Activated CD4-positive, alpha-beta T cell treated with anti-CD3 and anti-CD28 coated beads for 36 hours (primary cell): Measurements from ENCODE around the gene GSTA1. TPM values are rescaled to one million over a fixed set of nuclear protein-coding genes. Genes with fewer than 3 reads are reported as not detected.
"Not testable (repeated sequence)": the region's sequence is repeated elsewhere in the genome, so short reads cannot be mapped to it uniquely, and the experiment has no call there.

Source experiments
- ATAC-seq: fragments of 200-7000 bp; cut with Tn5 transposase; one replicate; pipeline ENCODE4 v1.10.0; 2021; ENCODE audit warnings: mild to moderate bottlenecking, moderate library complexity
- CTCF ChIA-PET: fragments of 350-600 bp; sonication (Branson Sonifier 250); formaldehyde crosslinking; loops from one replicate; lab custom pipeline; 2021; ENCODE audit warnings: antibody characterized with exemption; lab: Charles Lee
- POLR2A ChIA-PET: fragments of 350-600 bp; sonication (Branson Sonifier 250); formaldehyde crosslinking; loops from one replicate; lab custom pipeline; 2021; ENCODE audit warnings: antibody characterized with exemption, inconsistent platforms; lab: Charles Lee
- DNase-seq: peaks from one replicate; pipeline ENCODE4 v3.0.0-alpha.2; 2020
- H3K27ac Mint-ChIP-seq: one replicate; pipeline ENCODE4 v1.8.0; 2021; ENCODE audit warnings: mixed read lengths
- H3K27me3 Mint-ChIP-seq: one replicate; pipeline ENCODE4 v1.8.0; 2021; ENCODE audit warnings: mixed read lengths
- H3K36me3 Mint-ChIP-seq: one replicate; pipeline ENCODE4 v1.8.0; 2021; ENCODE audit warnings: low read depth, mixed read lengths
- H3K4me1 Mint-ChIP-seq: one replicate; pipeline ENCODE4 v1.8.0; 2021; ENCODE audit warnings: mixed read lengths
- H3K4me3 Mint-ChIP-seq: one replicate; pipeline ENCODE4 v1.8.0; 2021; ENCODE audit warnings: mild to moderate bottlenecking, moderate library complexity, mixed read lengths
- H3K9me3 Mint-ChIP-seq: one replicate; pipeline ENCODE4 v1.8.0; 2021; ENCODE audit warnings: low read depth, mixed read lengths
- intact Hi-C, 2 experiments: fragments of 100-400 bp; cut with DNase I in 1 of 2; cut with micrococcal nuclease in 1 of 2; formaldehyde crosslinking; loops; one replicate each; pipeline versions ENCODE4 v1.14.2 to v1.15.1; 2022 to 2024; cut with DNase I, micrococcal nuclease
- total RNA-seq, 2 experiments: library from RNA; stranded (reverse); gene quantifications; one replicate each; pipeline ENCODE4 v1.2.3, GENCODE V29; 2021

Gene GSTA1
- total RNA-seq, 2 experiments from 2014 or later, result not detected

DNA sequence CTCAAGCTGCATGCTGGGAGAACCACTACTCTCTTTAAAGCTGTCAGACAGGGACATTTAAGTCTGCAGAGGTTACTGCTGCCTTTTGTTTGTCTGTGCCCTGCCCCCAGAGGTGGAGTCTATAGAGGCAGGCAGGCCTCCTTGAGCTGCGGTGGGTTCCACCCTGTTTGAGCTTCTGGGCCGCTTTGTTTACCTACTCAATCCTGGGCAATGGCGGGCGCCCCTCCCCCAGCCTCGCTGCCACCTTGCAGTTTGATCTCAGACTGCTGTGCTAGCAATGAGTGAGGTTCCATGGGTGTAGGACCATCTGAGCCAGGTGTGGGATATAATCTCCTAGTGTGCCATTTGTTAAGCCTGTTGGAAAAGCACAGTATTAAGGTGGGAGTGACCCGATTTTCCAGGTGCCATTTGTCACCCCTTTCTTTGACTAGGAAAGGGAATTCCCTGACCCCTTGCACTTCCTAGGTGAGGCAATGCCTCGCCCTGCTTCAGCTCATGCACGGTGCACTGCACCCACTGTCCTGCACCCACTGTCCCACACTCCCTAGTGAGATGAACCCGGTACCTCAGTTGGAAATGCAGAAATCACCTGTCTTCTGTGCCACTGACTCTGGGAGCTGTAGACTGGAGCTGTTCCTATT is 26.8 kb downstream of the GSTA1 start:
- DNase-seq, POLR2A ChIA-PET, H3K36me3 Mint-ChIP-seq, H3K4me1 Mint-ChIP-seq, intact Hi-C loops, H3K27ac Mint-ChIP-seq, H3K4me3 Mint-ChIP-seq, ATAC-seq, CTCF ChIA-PET, H3K9me3 Mint-ChIP-seq: not testable (repeated sequence)
- peaks cover 18% of the 10 kb centered on the region for H3K27me3 Mint-ChIP-seq

GRCh38 chr6:52769399-52769798 is 34.2 kb downstream of the GSTA1 start:
- intact Hi-C loops, H3K9me3 Mint-ChIP-seq, ATAC-seq, H3K4me3 Mint-ChIP-seq, POLR2A ChIA-PET, CTCF ChIA-PET, H3K27ac Mint-ChIP-seq, DNase-seq, H3K27me3 Mint-ChIP-seq, H3K4me1 Mint-ChIP-seq, H3K36me3 Mint-ChIP-seq: not testable (repeated sequence)

- ATAC-seq, DNase-seq, H3K27me3 Mint-ChIP-seq, H3K9me3 Mint-ChIP-seq, POLR2A ChIA-PET, H3K27ac Mint-ChIP-seq, CTCF ChIA-PET, intact Hi-C loops, H3K4me1 Mint-ChIP-seq, H3K4me3 Mint-ChIP-seq, H3K36me3 Mint-ChIP-seq: not testable (repeated sequence)
Measured at GRCh38 chr6:52767658-52768057, 36.0 kb downstream of the GSTA1 start.

DNA sequence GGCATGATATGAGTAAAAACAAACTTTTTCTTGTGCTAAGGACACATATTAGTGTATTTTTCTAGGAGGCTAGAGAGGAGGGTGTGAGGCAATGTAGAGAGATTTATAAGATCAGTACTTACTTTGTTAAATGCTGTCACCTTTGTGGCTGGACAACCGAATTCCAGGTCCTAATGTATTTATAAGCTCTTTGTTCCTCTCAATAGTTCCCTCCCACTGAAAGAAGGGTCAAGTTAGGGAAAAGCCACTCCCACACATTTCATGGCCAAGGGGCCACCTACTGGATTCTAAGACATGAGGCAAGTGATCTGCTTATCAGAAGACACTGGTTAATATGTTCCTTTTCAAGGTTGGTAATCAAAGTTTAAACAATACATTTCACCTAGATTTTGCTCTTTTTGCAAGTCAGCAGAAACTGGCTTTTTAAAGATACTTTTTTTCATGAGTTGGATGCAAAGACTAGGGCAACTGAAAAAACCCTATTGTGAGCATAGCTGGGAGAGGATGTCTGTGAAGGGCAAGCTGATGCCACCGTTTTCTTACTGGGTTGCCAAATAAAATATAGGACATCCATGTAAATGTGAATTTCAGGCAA is 40.2 kb downstream of the GSTA1 start, which contains the start of gene GSTA2:
Gene GSTA2 (minus strand): TSS at position 154 of the 595 bp plus-strand sequence. CDS start 5,528 bp downstream, outside the sequence.
- CTCF ChIA-PET, H3K9me3 Mint-ChIP-seq, H3K4me3 Mint-ChIP-seq, POLR2A ChIA-PET, ATAC-seq, H3K27me3 Mint-ChIP-seq, intact Hi-C loops, H3K27ac Mint-ChIP-seq, DNase-seq, H3K4me1 Mint-ChIP-seq, H3K36me3 Mint-ChIP-seq: not testable (repeated sequence)

- H3K9me3 Mint-ChIP-seq, H3K27ac Mint-ChIP-seq, H3K4me3 Mint-ChIP-seq, DNase-seq, POLR2A ChIA-PET, H3K4me1 Mint-ChIP-seq, intact Hi-C loops, ATAC-seq, H3K36me3 Mint-ChIP-seq, H3K27me3 Mint-ChIP-seq, CTCF ChIA-PET: not testable (repeated sequence)
Measured at GRCh38 chr6:52761673-52762491, 41.7 kb downstream of the GSTA1 start.

DNA sequence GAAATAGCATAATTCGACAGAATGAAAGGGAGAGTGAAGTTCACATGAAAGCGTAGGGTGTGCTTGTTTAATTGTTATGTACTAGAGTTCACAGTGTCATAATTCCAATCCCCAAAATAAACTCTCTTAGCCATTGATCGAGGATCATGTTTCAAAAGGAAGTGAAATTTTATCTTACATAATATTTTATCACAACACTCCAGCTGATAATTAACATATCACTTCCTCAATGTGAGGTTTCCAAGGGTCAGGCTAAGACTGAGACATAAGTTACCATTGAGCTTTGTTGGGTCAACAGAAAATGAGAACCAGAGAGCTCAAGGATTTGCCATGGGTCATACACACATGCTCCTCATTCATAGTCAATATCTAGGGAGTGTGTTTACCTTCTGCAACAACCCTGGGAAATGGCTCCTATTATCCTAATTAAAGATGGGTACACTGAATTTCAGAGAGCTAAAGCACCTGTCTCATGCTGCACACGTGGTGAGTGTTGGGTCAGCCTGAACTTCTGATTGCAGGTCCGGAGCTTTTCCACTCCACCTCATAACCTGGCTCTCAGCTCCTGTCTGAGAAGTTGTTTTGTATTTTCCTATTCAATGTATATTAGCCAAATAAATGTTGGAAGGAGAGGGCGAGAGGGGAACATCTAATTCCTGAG is 43.4 kb downstream of the GSTA1 start:
- DNase-seq, result no peak
- ChIA-PET POLR2A (no interaction called here), CTCF (interaction anchor here (0.7 kb wide), 1 partner anchor 48 kb away, joined by 3 read pairs; no protein-coding TSS in a partner anchor)
- Mint-ChIP-seq H3K9me3 (no peaks in the 10 kb centered on the region), H3K36me3 (no peaks in the 10 kb centered on the region), H3K4me3 (no peak overlapping the region), H3K27ac (no peak overlapping the region), H3K27me3 (peaks cover 5% of the 10 kb centered on the region), H3K4me1 (no peaks in the 10 kb centered on the region)
- intact Hi-C loops, result no loop called here
- no peak for ATAC-seq

DNA sequence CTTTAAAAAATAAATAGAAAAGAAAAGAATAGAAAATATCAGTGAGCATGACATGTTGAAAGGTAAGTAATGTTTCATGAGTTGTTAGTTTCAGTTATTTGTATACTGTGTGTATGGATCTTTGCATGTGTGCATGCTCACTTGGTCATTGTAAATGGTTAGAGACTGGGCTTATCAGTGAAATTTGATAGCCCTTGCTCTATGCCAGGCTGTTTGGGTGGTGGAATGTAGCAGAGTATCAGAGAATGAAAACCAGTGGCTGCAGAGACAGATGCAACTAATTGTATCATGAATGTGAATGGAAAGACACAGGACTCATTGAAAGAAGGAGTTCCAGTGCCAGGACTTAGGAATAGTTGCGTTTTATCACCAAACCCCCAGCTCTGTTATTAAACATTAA is 44.5 kb downstream of the GSTA1 start:
- Mint-ChIP-seq H3K27ac (no peak overlapping the region), H3K9me3 (no peaks in the 10 kb centered on the region), H3K4me1 (no peaks in the 10 kb centered on the region), H3K36me3 (no peaks in the 10 kb centered on the region), H3K27me3 (peaks cover 8% of the 10 kb centered on the region), H3K4me3 (no peak overlapping the region)
- CTCF ChIA-PET, result interaction anchor here (0.7 kb wide), 1 partner anchor 19 kb away, joined by 3 read pairs; no protein-coding TSS in a partner anchor
- no peak for ATAC-seq
- DNase-seq, result no peak
- POLR2A ChIA-PET, result no interaction called here
- intact Hi-C loops, result no loop called here

DNA sequence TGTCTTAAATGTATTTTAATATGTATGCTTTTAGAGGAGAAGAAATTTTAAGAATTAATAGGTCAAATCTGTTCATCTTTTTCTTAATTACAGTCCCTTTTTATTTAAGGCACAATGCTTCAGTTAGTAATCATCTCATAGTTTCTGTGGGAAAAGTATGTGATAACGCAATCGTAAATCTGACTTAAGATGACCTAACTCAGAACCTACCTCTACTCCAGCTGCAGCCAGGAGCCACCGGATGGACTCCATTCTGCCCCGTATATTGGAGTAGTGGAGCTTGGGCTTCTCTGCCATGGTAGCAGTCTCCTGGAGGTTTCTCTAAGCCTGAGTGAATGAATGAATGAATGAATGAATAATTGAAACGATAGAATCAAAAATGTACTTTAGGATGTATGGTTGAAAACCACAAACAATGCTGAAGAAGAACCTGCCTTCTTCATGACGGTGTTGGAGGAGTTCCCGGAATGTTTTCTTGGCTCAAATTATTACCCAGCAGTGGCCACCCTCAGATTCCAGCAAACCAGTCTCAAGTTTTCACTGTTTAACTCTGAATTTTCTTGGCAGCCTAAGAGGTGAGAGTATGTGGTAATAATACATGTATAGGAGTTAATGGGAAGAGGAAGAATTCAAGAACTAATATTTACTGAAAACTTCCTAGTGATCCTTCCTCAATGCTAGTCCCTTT is 45.8 kb downstream of the GSTA1 start:
- H3K4me1 Mint-ChIP-seq, H3K27ac Mint-ChIP-seq, H3K36me3 Mint-ChIP-seq, CTCF ChIA-PET, ATAC-seq, intact Hi-C loops, POLR2A ChIA-PET, H3K4me3 Mint-ChIP-seq, H3K9me3 Mint-ChIP-seq, DNase-seq: not testable (repeated sequence)
- H3K27me3 Mint-ChIP-seq, result peaks cover 14% of the 10 kb centered on the region

DNA sequence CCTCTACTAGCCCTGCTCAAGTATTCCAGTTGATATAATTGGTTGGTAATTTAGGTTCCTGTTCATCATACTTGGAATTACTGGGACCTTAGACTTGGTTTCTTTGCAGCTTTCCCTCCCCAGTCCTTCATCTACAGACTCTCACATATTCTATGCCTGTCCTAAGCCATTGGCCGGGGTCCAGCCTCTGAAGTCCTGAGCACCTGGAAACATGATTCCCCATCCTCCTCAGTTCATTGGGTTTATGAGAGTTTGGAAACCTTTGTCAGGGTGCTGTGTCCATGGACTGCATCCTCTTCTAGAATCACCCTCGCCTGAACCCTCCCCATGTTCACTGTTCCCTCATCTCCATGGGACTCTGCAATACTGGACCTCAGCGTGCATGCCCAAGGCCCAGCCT is 49.2 kb downstream of the GSTA1 start:
- peaks cover 14% of the 10 kb centered on the region for H3K27me3 Mint-ChIP-seq
- ChIA-PET POLR2A (no interaction called here), CTCF (no interaction called here)
- peaks cover 4% of the 10 kb centered on the region for H3K9me3 Mint-ChIP-seq
- no peak overlapping the region for H3K4me3 Mint-ChIP-seq
- no peak overlapping the region for H3K27ac Mint-ChIP-seq
- DNase-seq (no peak), ATAC-seq (no peak)
- H3K4me1 Mint-ChIP-seq, result no peaks in the 10 kb centered on the region
- intact Hi-C loops, result no loop called here
- H3K36me3 Mint-ChIP-seq, result no peaks in the 10 kb centered on the region

- H3K4me1 Mint-ChIP-seq, H3K9me3 Mint-ChIP-seq, DNase-seq, intact Hi-C loops, ATAC-seq, POLR2A ChIA-PET, H3K4me3 Mint-ChIP-seq, H3K36me3 Mint-ChIP-seq, H3K27ac Mint-ChIP-seq, CTCF ChIA-PET: not testable (repeated sequence)
- H3K27me3 Mint-ChIP-seq, result peaks cover 14% of the 10 kb centered on the region
Measured at GRCh38 chr6:52753137-52753536, 50.5 kb downstream of the GSTA1 start.

- no peak for ATAC-seq
- Mint-ChIP-seq H3K36me3 (no peaks in the 10 kb centered on the region), H3K9me3 (peaks cover 4% of the 10 kb centered on the region), H3K4me1 (no peaks in the 10 kb centered on the region), H3K4me3 (no peak overlapping the region), H3K27me3 (peaks cover 11% of the 10 kb centered on the region), H3K27ac (no peak overlapping the region)
- no peak for DNase-seq
- ChIA-PET POLR2A (no interaction called here), CTCF (no interaction called here)
- intact Hi-C loops, result no loop called here
Measured at GRCh38 chr6:52752310-52752709, 51.3 kb downstream of the GSTA1 start.
